ENCODE results near the gene TNNC1. TPM values are rescaled to one million over a fixed set of nuclear protein-coding genes. Genes with fewer than 3 reads are reported as not detected.

TNNC1 gene
- total RNA-seq, 1 experiment from 2014 or later, result 40.5 TPM

- H3K4me1 Mint-ChIP-seq (ENCODE audit: low read depth, unreplicated experiment), result no peaks in the 10 kb centered on the region
- peaks cover 6% of the 10 kb centered on the region for H3K36me3 Mint-ChIP-seq (ENCODE audit: insufficient read depth, unreplicated experiment)
- no TSS peak for BruUV-seq (replicated peaks)
- DNase-seq, result no peak
- no peaks in the 10 kb centered on the region for H3K27me3 ChIP-seq (replicated peaks; ENCODE audit: control insufficient read depth, insufficient read depth, low read length)
- no peak overlapping the region for H3K27ac Mint-ChIP-seq (ENCODE audit: unreplicated experiment)
- no peaks in the 10 kb centered on the region for H3K27me3 Mint-ChIP-seq (ENCODE audit: insufficient read depth, unreplicated experiment)
- TF ChIP-seq CTCF (IDR thresholded peaks at IDR 0.05; ENCODE audit: insufficient read depth in 1 of 2, low read depth in 1 of 2, low read length in 1 of 2, severe bottlenecking in 1 of 2, unreplicated experiment in 1 of 2), result no peak
- POLR2A ChIA-PET, result no interaction called here
- H3K36me3 ChIP-seq (ENCODE audit: control insufficient read depth, insufficient read depth, low read length), result no peaks in the 10 kb centered on the region
- CTCF ChIA-PET, result no interaction called here
- H3K9me3 Mint-ChIP-seq (ENCODE audit: unreplicated experiment), result no peaks in the 10 kb centered on the region
- H3K4me3 Mint-ChIP-seq (ENCODE audit: unreplicated experiment), result no peak overlapping the region
- no peaks in the 10 kb centered on the region for H3K4me1 ChIP-seq
- H3K4me3 ChIP-seq (ENCODE audit: low read depth, low read length), result no peak overlapping the region
- intact Hi-C loops (cut with micrococcal nuclease; ENCODE audit: unreplicated experiment), result no loop called here
- no peaks in the 10 kb centered on the region for H3K9me3 ChIP-seq
Observed at GRCh38 chr3:52442409-52443267, 11.2 kb downstream of the TNNC1 start.

GRCh38 chr3:52441772-52442332 is 12.0 kb downstream of the TNNC1 start:
- no peak for TF ChIP-seq CTCF (IDR thresholded peaks at IDR 0.05; ENCODE audit: insufficient read depth in 1 of 2, low read depth in 1 of 2, low read length in 1 of 2, severe bottlenecking in 1 of 2, unreplicated experiment in 1 of 2)
- intact Hi-C loops (cut with micrococcal nuclease; ENCODE audit: unreplicated experiment), result no loop called here
- H3K27ac Mint-ChIP-seq (ENCODE audit: unreplicated experiment), result no peak overlapping the region
- no peaks in the 10 kb centered on the region for H3K9me3 ChIP-seq
- no peaks in the 10 kb centered on the region for H3K27me3 ChIP-seq (replicated peaks; ENCODE audit: control insufficient read depth, insufficient read depth, low read length)
- peaks cover under 1% of the 10 kb centered on the region for H3K36me3 Mint-ChIP-seq (ENCODE audit: insufficient read depth, unreplicated experiment)
- CTCF ChIA-PET, result no interaction called here
- POLR2A ChIA-PET, result no interaction called here
- no peaks in the 10 kb centered on the region for H3K27me3 Mint-ChIP-seq (ENCODE audit: insufficient read depth, unreplicated experiment)
- no peaks in the 10 kb centered on the region for H3K9me3 Mint-ChIP-seq (ENCODE audit: unreplicated experiment)
- H3K4me3 Mint-ChIP-seq (ENCODE audit: unreplicated experiment), result no peak overlapping the region
- H3K4me1 ChIP-seq, result no peaks in the 10 kb centered on the region
- H3K36me3 ChIP-seq (ENCODE audit: control insufficient read depth, insufficient read depth, low read length), result no peaks in the 10 kb centered on the region
- no TSS peak for BruUV-seq (replicated peaks)
- no peak for DNase-seq
- no peak overlapping the region for H3K4me3 ChIP-seq (ENCODE audit: low read depth, low read length)
- no peaks in the 10 kb centered on the region for H3K4me1 Mint-ChIP-seq (ENCODE audit: low read depth, unreplicated experiment)

GRCh38 chr3:52441091-52441771 is 12.6 kb downstream of the TNNC1 start:
- no peaks in the 10 kb centered on the region for H3K4me1 Mint-ChIP-seq (ENCODE audit: low read depth, unreplicated experiment)
- no peaks in the 10 kb centered on the region for H3K27me3 Mint-ChIP-seq (ENCODE audit: insufficient read depth, unreplicated experiment)
- H3K4me3 Mint-ChIP-seq (ENCODE audit: unreplicated experiment), result no peak overlapping the region
- BruUV-seq (replicated peaks), result no TSS peak
- Histone ChIP-seq H3K9me3 (no peaks in the 10 kb centered on the region), H3K27me3 (replicated peaks; ENCODE audit: control insufficient read depth, insufficient read depth, low read length) (no peaks in the 10 kb centered on the region), H3K4me1 (no peaks in the 10 kb centered on the region), H3K4me3 (ENCODE audit: low read depth, low read length) (no peak overlapping the region), H3K36me3 (ENCODE audit: control insufficient read depth, insufficient read depth, low read length) (no peaks in the 10 kb centered on the region)
- intact Hi-C loops (cut with micrococcal nuclease; ENCODE audit: unreplicated experiment), result no loop called here
- TF ChIP-seq CTCF (IDR thresholded peaks at IDR 0.05; ENCODE audit: insufficient read depth in 1 of 2, low read depth in 1 of 2, low read length in 1 of 2, severe bottlenecking in 1 of 2, unreplicated experiment in 1 of 2), result no peak
- no peaks in the 10 kb centered on the region for H3K36me3 Mint-ChIP-seq (ENCODE audit: insufficient read depth, unreplicated experiment)
- CTCF ChIA-PET, result no interaction called here
- POLR2A ChIA-PET, result no interaction called here
- H3K27ac Mint-ChIP-seq (ENCODE audit: unreplicated experiment), result no peak overlapping the region
- no peaks in the 10 kb centered on the region for H3K9me3 Mint-ChIP-seq (ENCODE audit: unreplicated experiment)
- DNase-seq, result no peak
